ENCODE results near the gene KIF4B.
"Not testable (repeated sequence)": the region's sequence is repeated elsewhere in the genome, so short reads cannot be mapped to it uniquely, and the experiment has no call there.

The KIF4B gene

DNA sequence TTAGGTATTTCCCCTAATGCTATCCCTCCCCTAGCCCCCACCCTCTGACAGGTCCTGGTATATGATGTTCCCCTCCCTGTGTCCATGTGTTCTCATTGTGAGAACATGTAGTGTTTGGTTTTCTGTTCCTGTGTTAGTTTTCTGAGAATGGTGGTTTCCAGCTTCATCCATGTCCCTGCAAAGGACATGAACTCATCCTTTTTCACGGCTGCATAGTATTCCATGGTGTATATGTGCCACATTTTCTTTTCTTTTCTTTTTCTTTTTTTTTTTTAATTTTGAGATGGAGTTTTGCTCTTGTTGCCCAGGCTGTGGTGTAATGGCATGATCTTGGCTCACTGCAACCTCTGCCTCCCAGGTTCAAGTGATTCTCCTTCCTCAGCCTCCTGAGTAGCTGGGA, 7.3 kb upstream of the KIF4B start:
- not testable (repeated sequence) for DNase-seq

- DNase-seq = no peak
Measured at GRCh38 chr5:155008669-155009068, 4.9 kb upstream of the KIF4B start.

DNA sequence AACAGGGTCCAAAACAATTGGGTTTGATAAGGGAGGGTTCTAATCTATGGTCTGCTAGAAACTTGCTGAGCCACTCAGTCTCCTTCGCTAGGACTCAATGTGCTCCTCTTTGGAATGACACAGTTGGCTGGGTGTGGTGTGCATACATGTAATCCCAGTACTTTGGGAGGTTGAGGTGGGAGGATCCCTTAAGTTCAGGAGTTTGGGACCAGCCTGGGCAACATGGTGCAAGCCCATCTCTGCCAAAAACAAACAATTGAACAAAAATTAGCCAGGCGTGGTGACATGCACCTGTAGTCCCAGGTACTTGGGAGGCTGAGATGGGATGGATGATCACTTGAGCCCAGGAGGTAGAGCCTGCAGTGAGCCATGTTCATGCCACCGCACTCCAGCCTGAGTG, 2.7 kb upstream of the KIF4B start:
- no peak for DNase-seq

DNA sequence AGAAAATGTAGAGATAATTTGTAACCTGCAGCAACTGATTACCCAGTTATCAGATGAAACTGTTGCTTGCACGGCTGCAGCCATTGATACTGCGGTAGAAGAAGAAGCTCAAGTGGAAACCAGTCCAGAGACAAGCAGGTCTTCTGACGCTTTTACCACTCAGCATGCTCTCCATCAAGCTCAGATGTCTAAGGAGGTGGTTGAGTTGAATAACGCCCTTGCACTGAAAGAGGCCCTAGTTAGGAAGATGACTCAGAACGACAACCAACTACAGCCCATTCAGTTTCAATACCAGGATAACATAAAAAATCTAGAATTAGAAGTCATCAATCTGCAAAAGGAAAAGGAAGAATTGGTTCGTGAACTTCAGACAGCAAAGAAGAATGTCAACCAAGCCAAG, 1.7 kb downstream of the KIF4B start:
- no peak for DNase-seq

DNA sequence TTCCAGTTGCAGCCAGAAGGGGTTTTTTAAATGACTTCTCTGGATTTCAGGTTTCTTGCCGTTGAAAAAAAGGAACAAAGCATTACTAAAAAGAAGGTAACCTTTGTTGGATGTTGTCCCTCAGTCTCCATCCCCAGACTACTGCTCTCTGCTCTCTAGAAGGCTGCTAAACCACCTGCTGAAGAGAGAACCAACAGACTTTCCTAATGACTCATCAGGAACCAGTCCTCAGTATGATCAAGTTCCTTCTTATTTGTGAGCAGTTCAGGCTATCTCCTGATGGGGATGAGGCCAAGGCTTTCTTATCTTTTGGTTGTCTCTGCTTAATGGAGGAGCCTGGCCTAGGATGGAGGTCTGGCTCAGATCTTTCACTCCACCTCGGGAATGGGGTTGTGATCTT, 4.1 kb downstream of the KIF4B start:
- no peak for DNase-seq

GRCh38 chr5:155019601-155020226, 6.2 kb downstream of the KIF4B start:
- DNase-seq = no peak

GRCh38 chr5:155021842-155022241, 8.3 kb downstream of the KIF4B start:
- DNase-seq = no peak

DNA sequence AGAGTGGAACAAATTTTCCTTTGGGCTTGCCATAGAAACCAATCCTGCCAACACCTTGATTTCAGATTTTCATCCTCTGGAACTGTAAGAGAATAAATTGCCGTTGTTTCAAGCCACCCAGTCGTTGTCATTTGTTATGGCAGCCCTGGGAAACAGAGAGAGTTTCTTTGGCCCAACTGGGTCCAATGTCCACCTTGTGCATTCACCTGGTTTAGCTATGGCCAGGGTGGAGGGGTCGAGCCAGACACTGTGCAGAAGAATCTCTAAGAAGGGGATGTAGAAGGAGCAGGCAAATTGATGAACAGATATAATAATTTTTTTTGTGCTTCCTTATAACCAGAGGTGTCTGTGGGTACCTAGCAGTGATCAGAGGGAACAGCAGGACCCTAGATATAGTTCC, 9.8 kb downstream of the KIF4B start:
- DNase-seq = no peak

GRCh38 chr5:155024015-155024414, 10.5 kb downstream of the KIF4B start:
- DNase-seq = no peak

DNA sequence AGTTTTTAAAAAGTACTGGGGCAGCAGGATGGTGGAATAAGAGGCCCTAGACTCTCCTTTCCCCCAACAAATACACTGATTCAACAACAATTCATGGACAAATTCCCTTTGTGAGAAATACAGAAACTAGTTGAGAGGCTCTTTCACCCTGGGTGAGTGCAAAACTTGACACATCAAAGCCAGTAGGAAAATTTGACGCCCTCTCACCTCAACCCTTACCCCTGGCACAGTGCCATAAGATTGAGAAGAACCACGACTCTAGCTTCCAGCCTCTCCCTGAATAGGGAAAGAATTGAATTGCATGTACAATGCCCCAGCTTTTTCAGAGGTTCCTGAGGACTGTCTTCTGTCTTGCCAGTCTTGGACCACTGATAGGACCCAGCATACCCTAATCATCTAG, 12.3 kb downstream of the KIF4B start:
- DNase-seq = no peak

GRCh38 chr5:155027993-155028629, 14.6 kb downstream of the KIF4B start:
- no peak for DNase-seq

DNA sequence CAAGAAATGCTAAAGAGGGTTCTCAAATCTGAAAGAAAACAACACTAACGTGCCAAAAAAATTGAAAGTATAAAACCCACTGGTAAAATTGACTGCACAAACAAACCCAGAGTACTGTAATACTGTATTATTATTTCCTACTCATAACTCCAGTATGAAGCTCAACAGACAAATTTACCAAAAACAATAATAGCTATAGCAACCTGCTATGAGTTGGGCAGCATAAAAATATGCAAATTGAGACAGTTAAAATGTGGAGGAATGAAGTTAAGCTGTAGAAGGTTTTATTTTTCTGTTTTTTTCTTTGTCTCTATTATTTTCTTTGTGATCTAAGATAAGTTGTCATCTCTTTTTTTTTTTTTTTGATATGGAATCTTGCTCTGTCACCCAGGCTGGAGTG, 15.7 kb downstream of the KIF4B start:
- no peak for DNase-seq

GRCh38 chr5:155034145-155034744, 20.7 kb downstream of the KIF4B start:
- DNase-seq = not testable (repeated sequence)

DNA sequence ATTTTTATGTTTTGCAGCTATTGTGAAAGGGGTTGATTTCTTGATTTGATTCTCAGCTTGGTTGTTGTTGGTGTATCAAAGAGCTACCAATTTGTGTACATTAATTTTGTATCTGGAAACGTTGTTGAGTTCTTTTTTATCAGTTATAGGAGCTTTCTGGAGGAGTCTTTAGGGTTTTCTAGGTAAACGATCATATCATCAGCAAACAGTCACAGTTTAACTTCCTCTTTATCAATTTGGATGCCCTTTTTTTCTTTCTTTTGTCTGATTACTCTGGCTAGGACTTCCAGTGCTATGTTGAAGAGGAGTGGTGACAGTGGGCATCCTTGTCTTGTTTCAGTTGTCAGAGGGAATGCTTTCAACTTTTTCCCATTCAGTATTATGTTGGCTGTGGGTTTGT, 21.5 kb downstream of the KIF4B start:
- not testable (repeated sequence) for DNase-seq

GRCh38 chr5:155040984-155041653, 27.6 kb downstream of the KIF4B start:
- no peak for DNase-seq

DNA sequence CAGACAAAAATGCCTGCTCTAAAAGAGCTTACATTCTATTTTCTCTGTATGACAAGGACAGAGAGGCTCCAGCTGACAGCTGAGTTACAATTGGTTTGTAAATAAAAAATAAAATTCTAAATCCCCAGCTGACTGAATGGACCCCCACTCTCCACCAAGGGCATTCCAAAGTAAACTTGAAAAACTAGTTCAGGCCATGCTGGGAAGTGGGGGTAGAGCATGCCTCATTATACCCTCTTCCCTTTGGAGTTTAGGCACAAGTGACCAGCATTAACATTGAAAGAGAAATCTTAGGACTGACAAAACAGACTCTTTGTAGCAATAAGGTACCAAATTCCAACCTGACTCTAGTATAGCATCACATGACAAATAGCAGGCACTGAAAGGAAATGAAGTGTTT, 31.0 kb downstream of the KIF4B start:
- DNase-seq = no peak

DNA sequence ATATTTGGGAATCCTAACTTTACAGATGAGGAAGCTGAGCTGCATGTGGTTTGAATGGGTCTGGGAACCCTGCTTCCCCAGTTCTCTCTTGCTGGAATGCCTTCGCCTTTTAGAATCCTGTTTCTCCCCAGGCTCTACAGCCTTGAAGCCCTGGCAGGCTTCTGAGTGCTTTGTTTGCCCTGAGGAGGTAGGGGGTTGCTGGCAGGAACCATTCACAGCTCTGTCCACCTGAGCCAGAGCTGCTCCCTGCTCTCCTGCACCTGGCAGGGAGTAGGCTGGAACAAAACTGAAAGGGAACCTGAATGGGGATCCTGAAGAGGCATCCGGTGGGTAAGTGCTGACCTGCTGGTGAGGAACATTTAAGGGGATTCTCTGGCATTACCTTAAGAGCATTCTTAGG, 33.0 kb downstream of the KIF4B start:
- no peak for DNase-seq

DNA sequence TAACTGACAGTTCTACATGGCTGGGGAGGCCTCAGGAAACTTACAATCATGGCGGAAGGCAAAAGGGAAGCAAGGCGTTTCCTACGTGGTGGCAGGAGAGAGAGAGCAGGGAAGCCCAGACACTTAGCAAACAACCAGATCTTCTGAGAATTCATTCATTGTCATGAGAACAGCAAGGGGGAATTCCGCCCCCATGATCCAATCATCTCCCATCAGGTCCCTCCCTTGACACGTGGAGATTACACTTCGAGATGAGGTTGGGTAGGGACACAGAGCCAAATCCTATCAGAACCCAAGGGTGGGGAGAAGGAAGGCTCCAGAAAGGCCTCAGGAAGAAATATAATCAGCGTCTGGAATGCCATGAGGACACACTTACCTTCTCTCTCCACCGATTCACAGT, 34.3 kb downstream of the KIF4B start:
- DNase-seq = no peak

GRCh38 chr5:155049569-155050383, 36.2 kb downstream of the KIF4B start:
- DNase-seq = no peak

DNA sequence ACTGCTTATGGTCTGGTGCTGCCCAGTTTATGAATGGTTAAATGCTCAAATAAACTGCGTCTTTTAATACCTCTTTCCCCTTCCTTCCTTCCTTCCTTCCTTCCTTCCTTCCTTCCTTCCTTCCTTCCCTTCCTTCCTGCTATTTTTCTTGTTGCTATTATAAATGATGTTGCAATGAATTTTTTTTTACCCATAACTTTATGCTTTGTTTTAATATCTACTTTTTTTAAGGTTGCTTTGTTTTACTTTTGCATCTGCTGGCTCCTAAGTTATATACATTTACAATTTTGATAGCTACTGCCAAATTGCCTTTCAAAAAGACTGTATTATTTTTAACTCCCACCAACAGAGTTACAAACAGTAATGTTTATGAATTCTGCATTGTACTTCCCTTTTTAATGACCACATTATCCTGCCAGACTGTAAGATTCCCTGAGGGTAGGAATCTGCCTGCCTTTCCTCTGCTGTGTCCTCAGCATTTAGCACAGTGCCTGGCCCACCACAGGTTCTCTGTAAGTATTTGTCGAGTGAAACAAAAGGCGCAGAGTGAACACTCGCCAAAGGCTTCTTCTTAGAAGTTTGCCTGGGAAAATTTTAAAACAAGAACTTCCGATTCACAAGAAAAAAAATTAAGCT, 36.9 kb downstream of the KIF4B start:
- DNase-seq = no peak

DNA sequence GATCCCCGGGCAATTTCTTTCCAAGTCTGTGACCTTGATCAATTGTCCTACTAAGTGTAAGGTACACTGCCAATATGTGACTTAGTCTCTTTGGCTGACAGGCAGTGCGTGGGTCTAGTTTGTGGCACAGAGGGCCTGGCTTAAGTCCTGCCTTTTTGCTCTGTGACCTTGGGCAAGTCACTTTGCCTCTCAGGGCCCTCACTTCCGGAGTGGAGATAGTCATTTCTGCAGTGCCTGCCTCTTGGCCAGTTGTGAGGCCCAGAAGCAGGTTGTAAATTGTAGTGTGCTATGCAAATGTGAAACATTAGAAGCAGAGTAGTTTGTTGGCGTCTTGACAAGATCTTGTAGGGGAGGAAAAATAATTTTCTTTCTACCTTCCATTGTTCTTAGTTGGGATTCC, 39.0 kb downstream of the KIF4B start:
- no peak for DNase-seq

- DNase-seq = no peak
Measured at GRCh38 chr5:155053501-155053900, 39.9 kb downstream of the KIF4B start.

All from activated T-cell treated with anti-CD3 and anti-CD28 coated beads for 4 hours (primary cell).